ENCODE results near the gene CIT. TPM values are rescaled to one million over a fixed set of nuclear protein-coding genes. Genes with fewer than 3 reads are reported as not detected.

The CIT gene
- polyA plus RNA-seq, 3 donors = 0.03 TPM; not detected in 2

DNA sequence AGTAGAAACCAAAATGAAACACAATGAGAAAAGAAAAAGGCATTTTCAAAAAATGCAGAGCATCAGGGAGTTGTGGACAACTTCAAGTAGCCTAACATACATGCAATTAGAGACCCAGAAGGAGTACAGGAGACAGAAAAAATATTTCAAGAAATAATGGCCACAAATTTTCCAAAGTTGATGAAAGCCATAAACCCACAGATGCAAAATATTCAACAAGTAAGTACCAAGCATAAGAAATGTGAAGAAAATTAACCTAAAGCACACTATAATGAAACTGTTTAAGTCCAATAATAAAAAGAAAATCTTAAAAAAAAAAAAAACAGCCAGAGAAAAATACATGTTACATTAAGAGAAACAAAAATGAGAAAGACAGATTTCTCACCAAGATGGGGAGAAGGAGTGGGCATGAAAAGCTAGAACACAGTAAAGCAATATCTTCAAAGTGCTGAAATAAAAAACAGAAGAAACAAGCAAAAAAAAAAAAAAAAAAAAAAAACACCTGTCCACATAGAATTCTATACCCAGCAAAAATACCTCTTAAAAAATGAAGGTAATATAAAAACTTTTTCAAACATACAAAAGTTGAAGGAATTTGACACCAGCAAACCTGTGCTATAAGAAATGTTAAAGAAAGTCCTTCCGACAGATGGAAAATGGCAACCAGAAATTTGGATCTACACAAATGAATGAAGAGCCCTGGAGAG is 132.1 kb downstream of the CIT start:
- DNase-seq = no peak
- TF ChIP-seq, protein P1, sequence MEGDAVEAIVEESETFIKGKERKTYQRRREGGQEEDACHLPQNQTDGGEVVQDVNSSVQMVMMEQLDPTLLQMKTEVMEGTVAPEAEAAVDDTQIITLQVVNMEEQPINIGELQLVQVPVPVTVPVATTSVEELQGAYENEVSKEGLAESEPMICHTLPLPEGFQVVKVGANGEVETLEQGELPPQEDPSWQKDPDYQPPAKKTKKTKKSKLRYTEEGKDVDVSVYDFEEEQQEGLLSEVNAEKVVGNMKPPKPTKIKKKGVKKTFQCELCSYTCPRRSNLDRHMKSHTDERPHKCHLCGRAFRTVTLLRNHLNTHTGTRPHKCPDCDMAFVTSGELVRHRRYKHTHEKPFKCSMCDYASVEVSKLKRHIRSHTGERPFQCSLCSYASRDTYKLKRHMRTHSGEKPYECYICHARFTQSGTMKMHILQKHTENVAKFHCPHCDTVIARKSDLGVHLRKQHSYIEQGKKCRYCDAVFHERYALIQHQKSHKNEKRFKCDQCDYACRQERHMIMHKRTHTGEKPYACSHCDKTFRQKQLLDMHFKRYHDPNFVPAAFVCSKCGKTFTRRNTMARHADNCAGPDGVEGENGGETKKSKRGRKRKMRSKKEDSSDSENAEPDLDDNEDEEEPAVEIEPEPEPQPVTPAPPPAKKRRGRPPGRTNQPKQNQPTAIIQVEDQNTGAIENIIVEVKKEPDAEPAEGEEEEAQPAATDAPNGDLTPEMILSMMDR (IDR thresholded peaks at IDR 0.05) = no peak
- Histone ChIP-seq H3K27me3 (ENCODE audit: control insufficient read depth in 2 of 2, insufficient read depth in 2 of 2, low read length in 2 of 2) (no peaks in the 10 kb centered on the region), H3K4me3 (replicated peaks in 1 of 3; ENCODE audit: low read depth in 2 of 3, low read length in 3 of 3) (no peak overlapping the region), H3K4me1 (ENCODE audit: control insufficient read depth in 1 of 2, insufficient read depth in 2 of 2, low read length in 2 of 2) (no peaks in the 10 kb centered on the region), H3K4me2 (replicated peaks; ENCODE audit: extremely low read depth, low read length, poor library complexity, severe bottlenecking) (no peak overlapping the region), H3K36me3 (replicated peaks in 1 of 2; ENCODE audit: control insufficient read depth in 1 of 2, insufficient read depth in 2 of 2, low read length in 2 of 2) (peaks cover 37 to 88% of the 10 kb centered on the region in 2 donors), H2AFZ (ENCODE audit: insufficient read depth, low read depth, low read length, poor library complexity, severe bottlenecking) (no peak overlapping the region), H3K9ac (ENCODE audit: insufficient read depth, low read length, poor library complexity, severe bottlenecking) (no peak overlapping the region), H3K79me2 (ENCODE audit: insufficient read depth, low read length) (no peaks in the 10 kb centered on the region), H4K20me1 (ENCODE audit: insufficient read depth, low read length) (no peaks in the 10 kb centered on the region), H3K27ac (ENCODE audit: low read depth in 1 of 2, low read length in 2 of 2) (no peak overlapping the region), H3K9me3 (replicated peaks in 1 of 2; ENCODE audit: control insufficient read depth in 1 of 2, insufficient read depth in 1 of 2, low read length in 2 of 2) (peaks cover 2 to 15% of the 10 kb centered on the region in 2 donors)
- peaks cover 5 to 18% (median 13%) of the 10 kb centered on the region in 7 donors for H3K9me3 Mint-ChIP-seq
- intact Hi-C loops (cut with micrococcal nuclease) = no loop called here
- H3K36me3 Mint-ChIP-seq = peaks cover 66 to 92% of the 10 kb centered on the region in 2 donors
- no peak overlapping the region for H3K27ac Mint-ChIP-seq
- no CpG with 5 or more reads among the region's 1 CpG for WGBS (ENCODE audit: insufficient coverage)
- H3K4me3 Mint-ChIP-seq = no peak overlapping the region
- H3K27me3 Mint-ChIP-seq (ENCODE audit: low read depth in 3 of 3) = no peaks in the 10 kb centered on the region
- no peaks in the 10 kb centered on the region for H3K4me1 Mint-ChIP-seq

GRCh38 chr12:119742700-119743099 is 134.4 kb downstream of the CIT start:
- TF ChIP-seq, protein P1 (IDR thresholded peaks at IDR 0.05) = no peak
- no peaks in the 10 kb centered on the region for H3K27me3 Mint-ChIP-seq (ENCODE audit: low read depth in 3 of 3)
- no peak overlapping the region for H3K4me3 ChIP-seq (replicated peaks in 1 of 3; ENCODE audit: low read depth in 2 of 3, low read length in 3 of 3)
- H3K4me3 Mint-ChIP-seq = no peak overlapping the region
- H3K79me2 ChIP-seq (ENCODE audit: insufficient read depth, low read length) = no peaks in the 10 kb centered on the region
- intact Hi-C loops (cut with micrococcal nuclease) = no loop called here
- H3K9ac ChIP-seq (ENCODE audit: insufficient read depth, low read length, poor library complexity, severe bottlenecking) = no peak overlapping the region
- no peak overlapping the region for H3K27ac Mint-ChIP-seq
- no peaks in the 10 kb centered on the region for H3K27me3 ChIP-seq (ENCODE audit: control insufficient read depth in 2 of 2, insufficient read depth in 2 of 2, low read length in 2 of 2)
- H4K20me1 ChIP-seq (ENCODE audit: insufficient read depth, low read length) = no peaks in the 10 kb centered on the region
- peaks cover 55 to 82% of the 10 kb centered on the region in 2 donors for H3K36me3 Mint-ChIP-seq
- no CpG with 5 or more reads among the region's 3 CpGs for WGBS (ENCODE audit: insufficient coverage)
- H3K9me3 ChIP-seq (replicated peaks in 1 of 2; ENCODE audit: control insufficient read depth in 1 of 2, insufficient read depth in 1 of 2, low read length in 2 of 2) = peaks cover 2 to 15% of the 10 kb centered on the region in 2 donors
- no peaks in the 10 kb centered on the region for H3K4me1 ChIP-seq (ENCODE audit: control insufficient read depth in 1 of 2, insufficient read depth in 2 of 2, low read length in 2 of 2)
- H3K4me2 ChIP-seq (replicated peaks; ENCODE audit: extremely low read depth, low read length, poor library complexity, severe bottlenecking) = no peak overlapping the region
- H3K27ac ChIP-seq (ENCODE audit: low read depth in 1 of 2, low read length in 2 of 2) = no peak overlapping the region
- H3K4me1 Mint-ChIP-seq = no peaks in the 10 kb centered on the region
- peaks cover 29 to 64% of the 10 kb centered on the region in 2 donors for H3K36me3 ChIP-seq (replicated peaks in 1 of 2; ENCODE audit: control insufficient read depth in 1 of 2, insufficient read depth in 2 of 2, low read length in 2 of 2)
- no peak for DNase-seq
- H2AFZ ChIP-seq (ENCODE audit: insufficient read depth, low read depth, low read length, poor library complexity, severe bottlenecking) = no peak overlapping the region
- peaks cover 5 to 18% (median 13%) of the 10 kb centered on the region in 7 donors for H3K9me3 Mint-ChIP-seq
